ENCODE measurements around the gene CCDC33. TPM values are rescaled to one million over a fixed set of nuclear protein-coding genes. Genes with fewer than 3 reads are reported as not detected.
A peak's percentile ranks its signal among the peaks of the same experiment; 100 is the strongest.

The CCDC33 gene
- total and polyA plus RNA-seq, 2 donors, result 0.39 to 1.4 TPM

- Histone ChIP-seq H3K27me3 (ENCODE audit: control insufficient read depth in 2 of 2, insufficient read depth in 1 of 2, low read length in 1 of 2) (peaks cover 0 to 24% of the 10 kb centered on the region in 2 donors), H3K27ac (ENCODE audit: low read depth in 1 of 2, low read length in 1 of 2) (no peak overlapping the region), H3K9me3 (ENCODE audit: control insufficient read depth in 2 of 2, insufficient read depth in 1 of 2, low read length in 1 of 2) (no peaks in the 10 kb centered on the region), H3K4me3 (ENCODE audit: low read length in 2 of 2) (no peak overlapping the region), H3K36me3 (ENCODE audit: control insufficient read depth in 2 of 2, insufficient read depth in 2 of 2, low read length in 1 of 2) (no peaks in the 10 kb centered on the region), H3K4me1 (ENCODE audit: control insufficient read depth in 2 of 2, insufficient read depth in 2 of 2, low read length in 2 of 2) (no peaks in the 10 kb centered on the region)
- 47% methylated on average over 5 of the region's 5 CpGs for WGBS
- DNase-seq (ENCODE audit: low read depth in 6 of 9, low spot score in 9 of 9), result peak in 8 of 9 donors; percentile 11 to 64 (median 36)
Measured at GRCh38 chr15:74265046-74265639, 29.0 kb downstream of the CCDC33 start.

GRCh38 chr15:74268020-74268419, 31.9 kb downstream of the CCDC33 start:
- 85% methylated on average over 6 of the region's 6 CpGs for WGBS
- H3K4me3 ChIP-seq (ENCODE audit: low read length in 2 of 2), result no peak overlapping the region
- H3K36me3 ChIP-seq (ENCODE audit: control insufficient read depth in 2 of 2, insufficient read depth in 2 of 2, low read length in 1 of 2), result no peaks in the 10 kb centered on the region
- H3K27ac ChIP-seq (ENCODE audit: low read depth in 1 of 2, low read length in 1 of 2), result no peak overlapping the region
- peaks cover 0 to 44% of the 10 kb centered on the region in 2 donors for H3K27me3 ChIP-seq (ENCODE audit: control insufficient read depth in 2 of 2, insufficient read depth in 1 of 2, low read length in 1 of 2)
- H3K9me3 ChIP-seq (ENCODE audit: control insufficient read depth in 2 of 2, insufficient read depth in 1 of 2, low read length in 1 of 2), result no peaks in the 10 kb centered on the region
- no peaks in the 10 kb centered on the region for H3K4me1 ChIP-seq (ENCODE audit: control insufficient read depth in 2 of 2, insufficient read depth in 2 of 2, low read length in 2 of 2)
- DNase-seq (ENCODE audit: low read depth in 6 of 9, low spot score in 9 of 9), result no peak

GRCh38 chr15:74269362-74270035, 33.4 kb downstream of the CCDC33 start:
- no peak for DNase-seq (ENCODE audit: low read depth in 6 of 9, low spot score in 9 of 9)
- H3K27ac ChIP-seq (ENCODE audit: low read depth in 1 of 2, low read length in 1 of 2), result no peak overlapping the region
- H3K9me3 ChIP-seq (ENCODE audit: control insufficient read depth in 2 of 2, insufficient read depth in 1 of 2, low read length in 1 of 2), result no peaks in the 10 kb centered on the region
- peaks cover 0 to 38% of the 10 kb centered on the region in 2 donors for H3K27me3 ChIP-seq (ENCODE audit: control insufficient read depth in 2 of 2, insufficient read depth in 1 of 2, low read length in 1 of 2)
- no peak overlapping the region for H3K4me3 ChIP-seq (ENCODE audit: low read length in 2 of 2)
- WGBS, result 89% methylated on average over 8 of the region's 8 CpGs
- no peaks in the 10 kb centered on the region for H3K36me3 ChIP-seq (ENCODE audit: control insufficient read depth in 2 of 2, insufficient read depth in 2 of 2, low read length in 1 of 2)
- H3K4me1 ChIP-seq (ENCODE audit: control insufficient read depth in 2 of 2, insufficient read depth in 2 of 2, low read length in 2 of 2), result no peaks in the 10 kb centered on the region

GRCh38 chr15:74270155-74270554, 34.0 kb downstream of the CCDC33 start:
- Histone ChIP-seq H3K4me3 (ENCODE audit: low read length in 2 of 2) (no peak overlapping the region), H3K9me3 (ENCODE audit: control insufficient read depth in 2 of 2, insufficient read depth in 1 of 2, low read length in 1 of 2) (no peaks in the 10 kb centered on the region), H3K36me3 (ENCODE audit: control insufficient read depth in 2 of 2, insufficient read depth in 2 of 2, low read length in 1 of 2) (no peaks in the 10 kb centered on the region), H3K4me1 (ENCODE audit: control insufficient read depth in 2 of 2, insufficient read depth in 2 of 2, low read length in 2 of 2) (no peaks in the 10 kb centered on the region), H3K27me3 (ENCODE audit: control insufficient read depth in 2 of 2, insufficient read depth in 1 of 2, low read length in 1 of 2) (peaks cover 0 to 38% of the 10 kb centered on the region in 2 donors), H3K27ac (ENCODE audit: low read depth in 1 of 2, low read length in 1 of 2) (no peak overlapping the region)
- WGBS, result 95% methylated on average over 6 of the region's 6 CpGs
- no peak for DNase-seq (ENCODE audit: low read depth in 6 of 9, low spot score in 9 of 9)

- WGBS, result 35% methylated on average over 14 of the region's 14 CpGs
Measured at GRCh38 chr15:74270854-74271520, 34.9 kb downstream of the CCDC33 start.

GRCh38 chr15:74272812-74273211, 36.7 kb downstream of the CCDC33 start:
- WGBS, result 94% methylated on average over 10 of the region's 10 CpGs
- H3K4me1 ChIP-seq (ENCODE audit: control insufficient read depth in 2 of 2, insufficient read depth in 2 of 2, low read length in 2 of 2), result no peaks in the 10 kb centered on the region
- peaks cover 0 to 44% of the 10 kb centered on the region in 2 donors for H3K27me3 ChIP-seq (ENCODE audit: control insufficient read depth in 2 of 2, insufficient read depth in 1 of 2, low read length in 1 of 2)
- no peaks in the 10 kb centered on the region for H3K36me3 ChIP-seq (ENCODE audit: control insufficient read depth in 2 of 2, insufficient read depth in 2 of 2, low read length in 1 of 2)
- no peak for DNase-seq (ENCODE audit: low read depth in 6 of 9, low spot score in 9 of 9)
- H3K4me3 ChIP-seq (ENCODE audit: low read length in 2 of 2), result no peak overlapping the region
- no peaks in the 10 kb centered on the region for H3K9me3 ChIP-seq (ENCODE audit: control insufficient read depth in 2 of 2, insufficient read depth in 1 of 2, low read length in 1 of 2)
- no peak overlapping the region for H3K27ac ChIP-seq (ENCODE audit: low read depth in 1 of 2, low read length in 1 of 2)

More at GRCh38 chr15:74270854-74271520, 34.9 kb downstream of the CCDC33 start:
- Histone ChIP-seq H3K27me3 (ENCODE audit: control insufficient read depth in 2 of 2, insufficient read depth in 1 of 2, low read length in 1 of 2) (peaks cover 0 to 38% of the 10 kb centered on the region in 2 donors), H3K4me1 (ENCODE audit: control insufficient read depth in 2 of 2, insufficient read depth in 2 of 2, low read length in 2 of 2) (no peaks in the 10 kb centered on the region), H3K36me3 (ENCODE audit: control insufficient read depth in 2 of 2, insufficient read depth in 2 of 2, low read length in 1 of 2) (no peaks in the 10 kb centered on the region), H3K4me3 (ENCODE audit: low read length in 2 of 2) (no peak overlapping the region), H3K9me3 (ENCODE audit: control insufficient read depth in 2 of 2, insufficient read depth in 1 of 2, low read length in 1 of 2) (no peaks in the 10 kb centered on the region), H3K27ac (ENCODE audit: low read depth in 1 of 2, low read length in 1 of 2) (no peak overlapping the region)
- DNase-seq (ENCODE audit: low read depth in 6 of 9, low spot score in 9 of 9), result no peak

GRCh38 chr15:74274470-74275038, 38.4 kb downstream of the CCDC33 start:
- no peak overlapping the region for H3K27ac ChIP-seq (ENCODE audit: low read depth in 1 of 2, low read length in 1 of 2)
- H3K9me3 ChIP-seq (ENCODE audit: control insufficient read depth in 2 of 2, insufficient read depth in 1 of 2, low read length in 1 of 2), result no peaks in the 10 kb centered on the region
- DNase-seq (ENCODE audit: low read depth in 6 of 9, low spot score in 9 of 9), result no peak
- H3K36me3 ChIP-seq (ENCODE audit: control insufficient read depth in 2 of 2, insufficient read depth in 2 of 2, low read length in 1 of 2), result no peaks in the 10 kb centered on the region
- H3K4me1 ChIP-seq (ENCODE audit: control insufficient read depth in 2 of 2, insufficient read depth in 2 of 2, low read length in 2 of 2), result no peaks in the 10 kb centered on the region
- peaks cover 0 to 44% of the 10 kb centered on the region in 2 donors for H3K27me3 ChIP-seq (ENCODE audit: control insufficient read depth in 2 of 2, insufficient read depth in 1 of 2, low read length in 1 of 2)
- H3K4me3 ChIP-seq (ENCODE audit: low read length in 2 of 2), result no peak overlapping the region
- WGBS, result 85% methylated on average over 3 of the region's 3 CpGs

- Histone ChIP-seq H3K4me3 (ENCODE audit: low read length in 2 of 2) (no peak overlapping the region), H3K4me1 (ENCODE audit: control insufficient read depth in 2 of 2, insufficient read depth in 2 of 2, low read length in 2 of 2) (no peaks in the 10 kb centered on the region), H3K9me3 (ENCODE audit: control insufficient read depth in 2 of 2, insufficient read depth in 1 of 2, low read length in 1 of 2) (no peaks in the 10 kb centered on the region), H3K36me3 (ENCODE audit: control insufficient read depth in 2 of 2, insufficient read depth in 2 of 2, low read length in 1 of 2) (no peaks in the 10 kb centered on the region), H3K27me3 (ENCODE audit: control insufficient read depth in 2 of 2, insufficient read depth in 1 of 2, low read length in 1 of 2) (peaks cover 0 to 41% of the 10 kb centered on the region in 2 donors), H3K27ac (ENCODE audit: low read depth in 1 of 2, low read length in 1 of 2) (no peak overlapping the region)
- 97% methylated on average over 6 of the region's 6 CpGs for WGBS
- DNase-seq (ENCODE audit: low read depth in 6 of 9, low spot score in 9 of 9), result peak in 1 of 9 donors; percentile 5
Measured at GRCh38 chr15:74275957-74276356, 39.8 kb downstream of the CCDC33 start.

- Histone ChIP-seq H3K4me3 (ENCODE audit: low read length in 2 of 2) (no peak overlapping the region), H3K36me3 (ENCODE audit: control insufficient read depth in 2 of 2, insufficient read depth in 2 of 2, low read length in 1 of 2) (no peaks in the 10 kb centered on the region), H3K4me1 (ENCODE audit: control insufficient read depth in 2 of 2, insufficient read depth in 2 of 2, low read length in 2 of 2) (no peaks in the 10 kb centered on the region), H3K27ac (ENCODE audit: low read depth in 1 of 2, low read length in 1 of 2) (no peak overlapping the region), H3K27me3 (ENCODE audit: control insufficient read depth in 2 of 2, insufficient read depth in 1 of 2, low read length in 1 of 2) (peaks cover 0 to 36% of the 10 kb centered on the region in 2 donors), H3K9me3 (ENCODE audit: control insufficient read depth in 2 of 2, insufficient read depth in 1 of 2, low read length in 1 of 2) (no peaks in the 10 kb centered on the region)
- WGBS, result 92% methylated on average over 3 of the region's 3 CpGs
- no peak for DNase-seq (ENCODE audit: low read depth in 6 of 9, low spot score in 9 of 9)
Measured at GRCh38 chr15:74276560-74276959, 40.4 kb downstream of the CCDC33 start.

All from thymus (tissue), 11 donors.